ENCODE data around the gene RTN1. TPM values are rescaled to one million over a fixed set of nuclear protein-coding genes. Genes with fewer than 3 reads are reported as not detected.

The RTN1 gene
- total RNA-seq, 1 experiment from 2014 or later: 1.1 TPM

DNA sequence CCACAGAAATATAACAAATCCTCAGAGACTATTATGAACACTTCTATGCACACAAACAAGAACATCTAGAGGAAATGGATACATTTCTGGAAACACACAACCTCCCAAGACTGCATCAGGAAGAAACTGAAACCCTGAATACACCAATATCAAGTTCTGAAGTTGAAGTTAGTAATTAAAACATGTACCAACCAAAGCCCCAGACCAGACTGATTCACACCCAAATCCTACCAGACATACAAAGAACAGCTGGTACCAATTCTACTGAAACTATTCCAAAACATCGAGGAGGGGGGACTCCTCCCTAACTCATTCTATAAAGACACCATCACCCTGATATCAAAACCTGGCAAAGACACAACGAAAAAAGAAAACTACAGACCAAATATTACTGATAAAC lies 179.3 kb downstream of the RTN1 start:
- Mint-ChIP-seq H3K27ac (no peak overlapping the region), H3K9me3 (peaks cover 9% of the 10 kb centered on the region), H3K4me3 (no peak overlapping the region), H3K4me1 (no peaks in the 10 kb centered on the region), H3K36me3 (no peaks in the 10 kb centered on the region), H3K27me3 (ENCODE audit: low read depth) (no peaks in the 10 kb centered on the region)
- ChIA-PET POLR2A (no interaction called here), CTCF (interaction anchor here (1.0 kb wide), 1 partner anchor 271 kb away, joined by 4 read pairs; no protein-coding TSS in a partner anchor)
- DNase-seq (ENCODE audit: low spot score) (no peak), ATAC-seq (no peak)
- TF ChIP-seq TEAD1 (CRISPR knock-in tag; IDR thresholded peaks at IDR 0.05): no peak
- TF ChIP-seq FOXJ3 (CRISPR knock-in tag; IDR thresholded peaks at IDR 0.05; ENCODE audit: borderline replicate concordance): no peak
- TF ChIP-seq, protein P1, sequence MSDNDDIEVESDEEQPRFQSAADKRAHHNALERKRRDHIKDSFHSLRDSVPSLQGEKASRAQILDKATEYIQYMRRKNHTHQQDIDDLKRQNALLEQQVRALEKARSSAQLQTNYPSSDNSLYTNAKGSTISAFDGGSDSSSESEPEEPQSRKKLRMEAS (CRISPR knock-in tag; IDR thresholded peaks at IDR 0.05): no peak
- TF ChIP-seq, protein P2, sequence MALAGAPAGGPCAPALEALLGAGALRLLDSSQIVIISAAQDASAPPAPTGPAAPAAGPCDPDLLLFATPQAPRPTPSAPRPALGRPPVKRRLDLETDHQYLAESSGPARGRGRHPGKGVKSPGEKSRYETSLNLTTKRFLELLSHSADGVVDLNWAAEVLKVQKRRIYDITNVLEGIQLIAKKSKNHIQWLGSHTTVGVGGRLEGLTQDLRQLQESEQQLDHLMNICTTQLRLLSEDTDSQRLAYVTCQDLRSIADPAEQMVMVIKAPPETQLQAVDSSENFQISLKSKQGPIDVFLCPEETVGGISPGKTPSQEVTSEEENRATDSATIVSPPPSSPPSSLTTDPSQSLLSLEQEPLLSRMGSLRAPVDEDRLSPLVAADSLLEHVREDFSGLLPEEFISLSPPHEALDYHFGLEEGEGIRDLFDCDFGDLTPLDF (CRISPR knock-in tag; IDR thresholded peaks at IDR 0.05): no peak
- TF ChIP-seq CREB1 (CRISPR knock-in tag; IDR thresholded peaks at IDR 0.05): no peak
- no peak for TF ChIP-seq NFE2L1 (CRISPR knock-in tag; IDR thresholded peaks at IDR 0.05)
- no peak for TF ChIP-seq OVOL2 (CRISPR knock-in tag; IDR thresholded peaks at IDR 0.05; ENCODE audit: borderline replicate concordance)
- TF ChIP-seq, protein P3, sequence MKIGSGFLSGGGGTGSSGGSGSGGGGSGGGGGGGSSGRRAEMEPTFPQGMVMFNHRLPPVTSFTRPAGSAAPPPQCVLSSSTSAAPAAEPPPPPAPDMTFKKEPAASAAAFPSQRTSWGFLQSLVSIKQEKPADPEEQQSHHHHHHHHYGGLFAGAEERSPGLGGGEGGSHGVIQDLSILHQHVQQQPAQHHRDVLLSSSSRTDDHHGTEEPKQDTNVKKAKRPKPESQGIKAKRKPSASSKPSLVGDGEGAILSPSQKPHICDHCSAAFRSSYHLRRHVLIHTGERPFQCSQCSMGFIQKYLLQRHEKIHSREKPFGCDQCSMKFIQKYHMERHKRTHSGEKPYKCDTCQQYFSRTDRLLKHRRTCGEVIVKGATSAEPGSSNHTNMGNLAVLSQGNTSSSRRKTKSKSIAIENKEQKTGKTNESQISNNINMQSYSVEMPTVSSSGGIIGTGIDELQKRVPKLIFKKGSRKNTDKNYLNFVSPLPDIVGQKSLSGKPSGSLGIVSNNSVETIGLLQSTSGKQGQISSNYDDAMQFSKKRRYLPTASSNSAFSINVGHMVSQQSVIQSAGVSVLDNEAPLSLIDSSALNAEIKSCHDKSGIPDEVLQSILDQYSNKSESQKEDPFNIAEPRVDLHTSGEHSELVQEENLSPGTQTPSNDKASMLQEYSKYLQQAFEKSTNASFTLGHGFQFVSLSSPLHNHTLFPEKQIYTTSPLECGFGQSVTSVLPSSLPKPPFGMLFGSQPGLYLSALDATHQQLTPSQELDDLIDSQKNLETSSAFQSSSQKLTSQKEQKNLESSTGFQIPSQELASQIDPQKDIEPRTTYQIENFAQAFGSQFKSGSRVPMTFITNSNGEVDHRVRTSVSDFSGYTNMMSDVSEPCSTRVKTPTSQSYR (CRISPR knock-in tag; IDR thresholded peaks at IDR 0.05): no peak
- TF ChIP-seq ELF4 (CRISPR knock-in tag; IDR thresholded peaks at IDR 0.05; ENCODE audit: low read depth): no peak
- TF ChIP-seq RELA (CRISPR knock-in tag; IDR thresholded peaks at IDR 0.05; ENCODE audit: borderline replicate concordance): no peak
- TF ChIP-seq SOX15 (CRISPR knock-in tag; IDR thresholded peaks at IDR 0.05): no peak
- no peak for TF ChIP-seq ZNF671 (CRISPR knock-in tag; IDR thresholded peaks at IDR 0.05)
- TF ChIP-seq, protein P4, sequence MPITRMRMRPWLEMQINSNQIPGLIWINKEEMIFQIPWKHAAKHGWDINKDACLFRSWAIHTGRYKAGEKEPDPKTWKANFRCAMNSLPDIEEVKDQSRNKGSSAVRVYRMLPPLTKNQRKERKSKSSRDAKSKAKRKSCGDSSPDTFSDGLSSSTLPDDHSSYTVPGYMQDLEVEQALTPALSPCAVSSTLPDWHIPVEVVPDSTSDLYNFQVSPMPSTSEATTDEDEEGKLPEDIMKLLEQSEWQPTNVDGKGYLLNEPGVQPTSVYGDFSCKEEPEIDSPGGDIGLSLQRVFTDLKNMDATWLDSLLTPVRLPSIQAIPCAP (CRISPR knock-in tag; IDR thresholded peaks at IDR 0.05): no peak
- no peak for TF ChIP-seq ETV6 (CRISPR knock-in tag; IDR thresholded peaks at IDR 0.05)

DNA sequence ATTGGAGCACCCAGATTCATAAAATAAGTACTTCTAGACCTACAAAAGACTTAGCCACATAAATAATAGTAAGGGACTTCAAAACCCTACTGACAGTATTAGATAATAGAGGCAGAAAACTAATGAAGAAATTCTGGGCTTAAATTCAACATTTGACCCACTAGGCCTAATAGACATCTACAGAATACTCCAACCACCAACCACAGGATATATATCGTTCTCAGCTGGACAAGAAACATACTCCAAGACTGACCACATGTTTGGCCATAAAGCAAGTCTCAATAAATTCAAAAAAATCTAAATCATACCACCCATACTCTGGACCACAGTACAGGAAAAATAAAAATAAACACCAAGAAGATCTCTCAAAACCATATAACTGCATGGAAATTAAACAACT lies 180.2 kb downstream of the RTN1 start:
- H3K9me3 Mint-ChIP-seq: peaks cover 9% of the 10 kb centered on the region
- POLR2A ChIA-PET: no interaction called here
- DNase-seq (ENCODE audit: low spot score): no peak
- H3K4me1 Mint-ChIP-seq: no peaks in the 10 kb centered on the region
- no peaks in the 10 kb centered on the region for H3K36me3 Mint-ChIP-seq
- TF ChIP-seq ZNF219 (CRISPR knock-in tag; IDR thresholded peaks at IDR 0.05; ENCODE audit: borderline replicate concordance): no peak
- TF ChIP-seq NFATC4 (CRISPR knock-in tag; IDR thresholded peaks at IDR 0.05): no peak
- TF ChIP-seq NR2C2 (CRISPR knock-in tag; IDR thresholded peaks at IDR 0.05): no peak
- TF ChIP-seq HMGA2 (CRISPR knock-in tag; IDR thresholded peaks at IDR 0.05): no peak
- no peak for TF ChIP-seq FOXK1 (CRISPR knock-in tag; IDR thresholded peaks at IDR 0.05)
- TF ChIP-seq SMAD4 (CRISPR knock-in tag; IDR thresholded peaks at IDR 0.05): no peak
- CTCF ChIA-PET: interaction anchor here (1.0 kb wide), 1 partner anchor 272 kb away, joined by 4 read pairs; no protein-coding TSS in a partner anchor
- ATAC-seq: no peak
- no peaks in the 10 kb centered on the region for H3K27me3 Mint-ChIP-seq (ENCODE audit: low read depth)
- no peak overlapping the region for H3K4me3 Mint-ChIP-seq
- H3K27ac Mint-ChIP-seq: no peak overlapping the region

Measured in WTC11 (cell line).